Liver (tissue), 9 donors: ENCODE results near the gene CDH18. TPM values are rescaled to one million over a fixed set of nuclear protein-coding genes. Genes with fewer than 3 reads are reported as not detected.

Source experiments
- DNase-seq: peaks from one replicate; pipeline ENCODE4 v3.0.0-alpha.2; 2017; ENCODE audit warnings: low spot score
- H3K27ac ChIP-seq, 2 donors: one replicate each; pipeline ENCODE4 v1.7.0; 2013; ENCODE audit warnings: inconsistent platforms in 2 of 2, low read length in 2 of 2, control low read depth in 1 of 2, low read depth in 1 of 2, mild to moderate bottlenecking in 1 of 2
- H3K27me3 ChIP-seq, 4 donors: one replicate each; pipeline versions ENCODE4 v1.6.1 to v1.7.0; 2013; ENCODE audit warnings: low read length in 3 of 4, inconsistent platforms in 1 of 4, mild to moderate bottlenecking in 1 of 4, moderate library complexity in 1 of 4; ENCODE audit not compliant: control insufficient read depth in 4 of 4, insufficient read depth in 4 of 4
- H3K36me3 ChIP-seq, 4 donors: one replicate each; pipeline versions ENCODE4 v1.6.1 to v1.7.0; 2013; ENCODE audit warnings: low read length in 3 of 4, mild to moderate bottlenecking in 3 of 4, low read depth in 1 of 4, moderate library complexity in 1 of 4; ENCODE audit not compliant: control insufficient read depth in 4 of 4, insufficient read depth in 3 of 4
- H3K4me1 ChIP-seq, 4 donors: one replicate each; pipeline versions ENCODE4 v1.6.1 to v1.7.0; 2013; ENCODE audit warnings: low read length in 3 of 4, mild to moderate bottlenecking in 3 of 4, moderate library complexity in 1 of 4; ENCODE audit not compliant: control insufficient read depth in 4 of 4, insufficient read depth in 4 of 4
- H3K4me3 ChIP-seq, 3 donors: one replicate each; pipeline versions ENCODE4 v1.6.1 to v1.7.0; 2013; ENCODE audit warnings: low read length in 3 of 3, control low read depth in 1 of 3, low read depth in 1 of 3, mild to moderate bottlenecking in 1 of 3
- H3K9ac ChIP-seq, 2 donors: one replicate each; pipeline ENCODE4 v1.7.0; 2013; ENCODE audit warnings: low read length in 2 of 2, mild to moderate bottlenecking in 2 of 2, moderate library complexity in 2 of 2, control low read depth in 1 of 2, low read depth in 1 of 2
- H3K9me3 ChIP-seq, 4 donors: one replicate each; pipeline versions ENCODE4 v1.6.1 to v1.7.0; 2013; ENCODE audit warnings: low read length in 3 of 4; ENCODE audit not compliant: control insufficient read depth in 4 of 4
- EGR1 ChIP-seq, 2 donors: IDR thresholded peaks; 2 replicates each; pipeline ENCODE4 v1.6.1; 2016 to 2018; ENCODE audit warnings: antibody characterized with exemption in 2 of 2, low read depth in 2 of 2
- FOXA1 ChIP-seq: IDR thresholded peaks from 2 replicates; pipeline ENCODE4 v1.6.1; 2016; ENCODE audit warnings: antibody characterized with exemption
- FOXA2 ChIP-seq: IDR thresholded peaks from 2 replicates; pipeline ENCODE4 v1.6.1; 2016; ENCODE audit warnings: antibody characterized with exemption
- GABPA ChIP-seq, 2 donors: IDR thresholded peaks in 1 of 2; conservative IDR thresholded peaks in 1 of 2; 2 replicates each; pipeline ENCODE4 v1.6.1; 2016; ENCODE audit warnings: antibody characterized with exemption in 2 of 2, mild to moderate bottlenecking in 1 of 2, moderate library complexity in 1 of 2
- HNF4A ChIP-seq, 2 donors: conservative IDR thresholded peaks; 2 replicates each; pipeline ENCODE4 v1.6.1; 2016; ENCODE audit warnings: antibody characterized with exemption in 2 of 2, mild to moderate bottlenecking in 2 of 2
- HNF4G ChIP-seq: IDR thresholded peaks from 2 replicates; pipeline ENCODE4 v1.6.1; 2016; ENCODE audit warnings: antibody characterized with exemption
- JUND ChIP-seq, 2 donors: IDR thresholded peaks; 2 replicates each; pipeline ENCODE4 v1.6.1; 2016; ENCODE audit warnings: antibody characterized with exemption in 2 of 2
- NR2F2 ChIP-seq: IDR thresholded peaks from 2 replicates; pipeline ENCODE4 v1.6.1; 2016; ENCODE audit warnings: antibody characterized with exemption
- RAD21 ChIP-seq, 2 donors: IDR thresholded peaks; 2 replicates each; pipeline ENCODE4 v1.6.1; 2016; ENCODE audit warnings: antibody characterized with exemption in 2 of 2, mild to moderate bottlenecking in 2 of 2
- RXRA ChIP-seq, 2 donors: IDR thresholded peaks; 2 replicates each; pipeline ENCODE4 v1.6.1; 2017 to 2018; ENCODE audit warnings: antibody characterized with exemption in 2 of 2, mild to moderate bottlenecking in 1 of 2
- SP1 ChIP-seq: IDR thresholded peaks from 2 replicates; pipeline ENCODE4 v1.6.1; 2018; ENCODE audit warnings: antibody characterized with exemption, mild to moderate bottlenecking
- YY1 ChIP-seq: IDR thresholded peaks from 2 replicates; pipeline ENCODE4 v1.6.1; 2016; ENCODE audit warnings: antibody characterized with exemption, mild to moderate bottlenecking
- WGBS: extraction: QIAGEN DNeasy Blood & Tissue Kit; methylation state at CpG from one replicate; pipeline ENCODE4 v1.1.7; 2013; 5-methylcytosine and 5-hydroxymethylcytosine counted together
- polyA plus RNA-seq, 2 donors: library from polyadenylated mRNA; stranded (reverse) in 1 of 2; unstranded in 1 of 2; fragments of 200-250 nt in 1 of 2; fragments of >200 nt in 1 of 2; fragmentation: Nextera tagmentation in 1 of 2; extraction: Ambion mirVana in 1 of 2; gene quantifications; one replicate each; pipeline versions ENCODE4 v1.2.1 to v1.2.3, GENCODE V29; 2013 to 2015
- total RNA-seq, 2 donors: library from RNA; depleted of rRNA; stranded (reverse); fragments of >200 nt; gene quantifications; one replicate each; pipeline ENCODE4 v1.2.3, GENCODE V29; 2014
- TF ChIP-seq, protein P1 (sequence below): fragments of 150-350 bp; IDR thresholded peaks from 2 replicates; pipeline ENCODE4 v1.5.1; 2017; ENCODE audit warnings: improper control_type of control experiment, low read depth, low read length; ENCODE audit not compliant: missing input control
- TF ChIP-seq, protein P2 (sequence below): IDR thresholded peaks from 2 replicates; pipeline ENCODE4 v1.6.1; 2016; ENCODE audit warnings: antibody characterized with exemption, mild to moderate bottlenecking
- TF ChIP-seq, protein P3 (sequence below): IDR thresholded peaks from 2 replicates; pipeline ENCODE4 v1.6.1; 2016; ENCODE audit warnings: antibody characterized with exemption
- TF ChIP-seq, protein P4 (sequence below): IDR thresholded peaks from 2 replicates; pipeline ENCODE4 v1.6.1; 2016; ENCODE audit warnings: antibody characterized with exemption
- TF ChIP-seq, protein P5 (sequence below): IDR thresholded peaks from 2 replicates; pipeline ENCODE4 v1.6.1; 2016; ENCODE audit warnings: antibody characterized with exemption
- donor health status: healthy.
- donor health status: healthy.
- donor health status: healthy.
- donor health status: healthy.
- donor health status: healthy.

The CDH18 gene
- total and polyA plus RNA-seq, 4 donors, result 0.19 TPM; not detected in 3

DNA sequence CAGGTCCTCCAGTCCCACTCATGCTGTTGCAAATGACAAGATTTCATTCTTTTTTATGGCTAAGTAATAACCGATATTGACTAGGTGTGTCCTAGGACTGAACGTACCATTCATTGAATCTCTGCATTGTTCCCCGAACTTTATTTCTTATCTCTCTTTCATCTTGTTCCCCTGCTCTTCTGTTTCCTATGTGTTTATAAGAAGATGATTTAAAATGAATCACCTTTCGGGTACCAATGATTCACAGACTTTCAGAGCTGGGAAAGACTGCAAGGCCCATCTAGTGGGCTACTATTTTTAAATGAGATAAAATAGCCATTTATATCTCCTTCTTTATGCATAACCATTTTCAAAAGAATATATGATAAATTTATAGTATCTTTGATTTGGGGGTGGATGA is 133.0 kb downstream of the CDH18 start:
- Histone ChIP-seq H3K27me3 (no peaks in the 10 kb centered on the region), H3K4me1 (no peaks in the 10 kb centered on the region), H3K9ac (no peak overlapping the region), H3K27ac (no peak overlapping the region), H3K4me3 (no peak overlapping the region), H3K36me3 (no peaks in the 10 kb centered on the region), H3K9me3 (no peaks in the 10 kb centered on the region)
- no peak for TF ChIP-seq RXRA (IDR thresholded peaks at IDR 0.05)
- no peak for TF ChIP-seq SP1
- TF ChIP-seq, protein P1, sequence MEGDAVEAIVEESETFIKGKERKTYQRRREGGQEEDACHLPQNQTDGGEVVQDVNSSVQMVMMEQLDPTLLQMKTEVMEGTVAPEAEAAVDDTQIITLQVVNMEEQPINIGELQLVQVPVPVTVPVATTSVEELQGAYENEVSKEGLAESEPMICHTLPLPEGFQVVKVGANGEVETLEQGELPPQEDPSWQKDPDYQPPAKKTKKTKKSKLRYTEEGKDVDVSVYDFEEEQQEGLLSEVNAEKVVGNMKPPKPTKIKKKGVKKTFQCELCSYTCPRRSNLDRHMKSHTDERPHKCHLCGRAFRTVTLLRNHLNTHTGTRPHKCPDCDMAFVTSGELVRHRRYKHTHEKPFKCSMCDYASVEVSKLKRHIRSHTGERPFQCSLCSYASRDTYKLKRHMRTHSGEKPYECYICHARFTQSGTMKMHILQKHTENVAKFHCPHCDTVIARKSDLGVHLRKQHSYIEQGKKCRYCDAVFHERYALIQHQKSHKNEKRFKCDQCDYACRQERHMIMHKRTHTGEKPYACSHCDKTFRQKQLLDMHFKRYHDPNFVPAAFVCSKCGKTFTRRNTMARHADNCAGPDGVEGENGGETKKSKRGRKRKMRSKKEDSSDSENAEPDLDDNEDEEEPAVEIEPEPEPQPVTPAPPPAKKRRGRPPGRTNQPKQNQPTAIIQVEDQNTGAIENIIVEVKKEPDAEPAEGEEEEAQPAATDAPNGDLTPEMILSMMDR, result no peak
- TF ChIP-seq JUND (IDR thresholded peaks at IDR 0.05), result no peak
- TF ChIP-seq, protein P2, sequence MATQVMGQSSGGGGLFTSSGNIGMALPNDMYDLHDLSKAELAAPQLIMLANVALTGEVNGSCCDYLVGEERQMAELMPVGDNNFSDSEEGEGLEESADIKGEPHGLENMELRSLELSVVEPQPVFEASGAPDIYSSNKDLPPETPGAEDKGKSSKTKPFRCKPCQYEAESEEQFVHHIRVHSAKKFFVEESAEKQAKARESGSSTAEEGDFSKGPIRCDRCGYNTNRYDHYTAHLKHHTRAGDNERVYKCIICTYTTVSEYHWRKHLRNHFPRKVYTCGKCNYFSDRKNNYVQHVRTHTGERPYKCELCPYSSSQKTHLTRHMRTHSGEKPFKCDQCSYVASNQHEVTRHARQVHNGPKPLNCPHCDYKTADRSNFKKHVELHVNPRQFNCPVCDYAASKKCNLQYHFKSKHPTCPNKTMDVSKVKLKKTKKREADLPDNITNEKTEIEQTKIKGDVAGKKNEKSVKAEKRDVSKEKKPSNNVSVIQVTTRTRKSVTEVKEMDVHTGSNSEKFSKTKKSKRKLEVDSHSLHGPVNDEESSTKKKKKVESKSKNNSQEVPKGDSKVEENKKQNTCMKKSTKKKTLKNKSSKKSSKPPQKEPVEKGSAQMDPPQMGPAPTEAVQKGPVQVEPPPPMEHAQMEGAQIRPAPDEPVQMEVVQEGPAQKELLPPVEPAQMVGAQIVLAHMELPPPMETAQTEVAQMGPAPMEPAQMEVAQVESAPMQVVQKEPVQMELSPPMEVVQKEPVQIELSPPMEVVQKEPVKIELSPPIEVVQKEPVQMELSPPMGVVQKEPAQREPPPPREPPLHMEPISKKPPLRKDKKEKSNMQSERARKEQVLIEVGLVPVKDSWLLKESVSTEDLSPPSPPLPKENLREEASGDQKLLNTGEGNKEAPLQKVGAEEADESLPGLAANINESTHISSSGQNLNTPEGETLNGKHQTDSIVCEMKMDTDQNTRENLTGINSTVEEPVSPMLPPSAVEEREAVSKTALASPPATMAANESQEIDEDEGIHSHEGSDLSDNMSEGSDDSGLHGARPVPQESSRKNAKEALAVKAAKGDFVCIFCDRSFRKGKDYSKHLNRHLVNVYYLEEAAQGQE, result no peak
- no peak for TF ChIP-seq HNF4G
- no peak for DNase-seq
- WGBS, result 82% methylated on average over 4 of the region's 4 CpGs

DNA sequence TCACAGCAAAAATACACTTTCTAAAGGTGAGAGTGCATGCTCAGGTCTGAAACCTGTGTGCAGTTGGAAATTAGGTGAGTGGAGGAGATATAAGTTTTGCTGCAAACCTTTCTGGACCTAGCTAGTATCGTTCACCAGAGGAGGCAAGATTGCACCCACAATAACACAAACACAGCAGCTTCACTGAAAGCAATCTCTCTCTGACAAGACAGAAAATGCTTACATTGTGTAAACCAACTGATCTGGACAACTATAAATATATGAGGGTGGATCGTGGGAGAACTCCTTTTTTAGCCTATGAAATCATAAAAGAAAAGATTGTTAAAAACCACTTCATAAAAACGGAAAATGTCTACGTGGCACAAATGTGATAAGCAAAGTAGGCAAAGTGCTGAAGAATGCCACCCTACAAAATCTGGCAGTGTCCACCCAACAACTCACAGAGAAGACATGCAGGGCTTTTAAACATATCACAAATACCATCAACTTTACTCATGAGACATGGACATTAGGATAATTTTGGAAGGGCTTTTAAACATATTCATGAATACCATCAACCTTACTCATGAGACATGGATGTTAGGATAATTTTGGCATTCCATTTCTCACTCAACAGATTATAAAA is 134.3 kb downstream of the CDH18 start:
- no peak overlapping the region for H3K4me3 ChIP-seq
- TF ChIP-seq, protein P1, result no peak
- TF ChIP-seq SP1, result no peak
- TF ChIP-seq, protein P3, sequence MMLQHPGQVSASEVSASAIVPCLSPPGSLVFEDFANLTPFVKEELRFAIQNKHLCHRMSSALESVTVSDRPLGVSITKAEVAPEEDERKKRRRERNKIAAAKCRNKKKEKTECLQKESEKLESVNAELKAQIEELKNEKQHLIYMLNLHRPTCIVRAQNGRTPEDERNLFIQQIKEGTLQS, result no peak
- TF ChIP-seq, protein P4, sequence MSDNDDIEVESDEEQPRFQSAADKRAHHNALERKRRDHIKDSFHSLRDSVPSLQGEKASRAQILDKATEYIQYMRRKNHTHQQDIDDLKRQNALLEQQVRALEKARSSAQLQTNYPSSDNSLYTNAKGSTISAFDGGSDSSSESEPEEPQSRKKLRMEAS, result no peak
- TF ChIP-seq HNF4A (conservative IDR thresholded peaks at IDR 0.05), result no peak
- no peak for TF ChIP-seq NR2F2
- TF ChIP-seq GABPA (IDR thresholded peaks at IDR 0.05 in 1 of 2, conservative IDR thresholded peaks at IDR 0.05 in 1 of 2), result no peak
- no peak for TF ChIP-seq YY1
- no peak for TF ChIP-seq HNF4G
- no peak for TF ChIP-seq FOXA2
- no peak for TF ChIP-seq FOXA1
- TF ChIP-seq RXRA (IDR thresholded peaks at IDR 0.05), result no peak
- no peak for TF ChIP-seq RAD21 (IDR thresholded peaks at IDR 0.05)
- no peak for TF ChIP-seq EGR1 (IDR thresholded peaks at IDR 0.05; ENCODE audit: low read depth in 2 of 2)
- no peak for TF ChIP-seq JUND (IDR thresholded peaks at IDR 0.05)
- TF ChIP-seq, protein P5, sequence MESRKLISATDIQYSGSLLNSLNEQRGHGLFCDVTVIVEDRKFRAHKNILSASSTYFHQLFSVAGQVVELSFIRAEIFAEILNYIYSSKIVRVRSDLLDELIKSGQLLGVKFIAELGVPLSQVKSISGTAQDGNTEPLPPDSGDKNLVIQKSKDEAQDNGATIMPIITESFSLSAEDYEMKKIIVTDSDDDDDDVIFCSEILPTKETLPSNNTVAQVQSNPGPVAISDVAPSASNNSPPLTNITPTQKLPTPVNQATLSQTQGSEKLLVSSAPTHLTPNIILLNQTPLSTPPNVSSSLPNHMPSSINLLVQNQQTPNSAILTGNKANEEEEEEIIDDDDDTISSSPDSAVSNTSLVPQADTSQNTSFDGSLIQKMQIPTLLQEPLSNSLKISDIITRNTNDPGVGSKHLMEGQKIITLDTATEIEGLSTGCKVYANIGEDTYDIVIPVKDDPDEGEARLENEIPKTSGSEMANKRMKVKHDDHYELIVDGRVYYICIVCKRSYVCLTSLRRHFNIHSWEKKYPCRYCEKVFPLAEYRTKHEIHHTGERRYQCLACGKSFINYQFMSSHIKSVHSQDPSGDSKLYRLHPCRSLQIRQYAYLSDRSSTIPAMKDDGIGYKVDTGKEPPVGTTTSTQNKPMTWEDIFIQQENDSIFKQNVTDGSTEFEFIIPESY, result no peak
- TF ChIP-seq, protein P2, result no peak
- no peaks in the 10 kb centered on the region for H3K27me3 ChIP-seq
- H3K4me1 ChIP-seq, result no peaks in the 10 kb centered on the region
- no peak for DNase-seq
- 58% methylated on average over 4 of the region's 4 CpGs for WGBS
- H3K9ac ChIP-seq, result no peak overlapping the region
- H3K9me3 ChIP-seq, result no peaks in the 10 kb centered on the region
- no peak overlapping the region for H3K27ac ChIP-seq
- H3K36me3 ChIP-seq, result no peaks in the 10 kb centered on the region
